Esophagus muscularis mucosa (tissue), 3 donors: Measurements from ENCODE around the gene THSD7A.

Experiments
- POLR2A ChIP-seq: fragments of 450-650 bp; IDR thresholded peaks from one replicate; pipeline ENCODE4 v1.6.1; 2017; ENCODE audit warnings: antibody characterized with exemption, moderate library complexity, mild to moderate bottlenecking, low read depth
- POLR2AphosphoS5 ChIP-seq, 2 donors: sonication (generic); formaldehyde crosslinking; IDR thresholded peaks; one replicate each; pipeline ENCODE4 v1.6.1; 2017; ENCODE audit warnings: antibody characterized with exemption in 2 of 2
- TF ChIP-seq, protein P1 (sequence below), 3 experiments: fragments of 200-600 bp in 2 of 3; fragments of 450-650 bp in 1 of 3; sonication (generic) in 2 of 3; IDR thresholded peaks; one replicate each; pipeline ENCODE4 v1.5.1; 2017 to 2019; ENCODE audit warnings: antibody characterized with exemption in 3 of 3, mild to moderate bottlenecking in 2 of 3, moderate library complexity in 1 of 3

DNA sequence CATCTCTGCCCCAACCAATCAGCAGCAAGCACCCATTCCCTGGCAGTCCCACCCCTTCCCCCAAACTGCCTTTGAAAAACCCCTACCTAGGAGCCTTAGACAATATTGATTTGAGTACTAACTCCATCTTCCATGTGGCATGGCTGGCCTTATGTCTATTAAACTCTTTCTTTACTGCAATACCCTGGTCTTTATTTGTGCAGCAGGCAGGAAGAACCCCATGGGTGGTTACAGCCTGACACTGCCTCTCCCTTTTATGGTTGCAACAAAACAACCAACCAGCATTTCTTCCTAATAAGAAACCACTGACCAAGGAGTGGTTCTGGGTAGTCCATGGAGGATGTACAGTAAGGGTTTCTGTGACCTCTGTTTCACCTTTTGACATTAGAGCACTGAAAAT lies 418.1 kb downstream of the THSD7A start:
- TF ChIP-seq, protein P1, sequence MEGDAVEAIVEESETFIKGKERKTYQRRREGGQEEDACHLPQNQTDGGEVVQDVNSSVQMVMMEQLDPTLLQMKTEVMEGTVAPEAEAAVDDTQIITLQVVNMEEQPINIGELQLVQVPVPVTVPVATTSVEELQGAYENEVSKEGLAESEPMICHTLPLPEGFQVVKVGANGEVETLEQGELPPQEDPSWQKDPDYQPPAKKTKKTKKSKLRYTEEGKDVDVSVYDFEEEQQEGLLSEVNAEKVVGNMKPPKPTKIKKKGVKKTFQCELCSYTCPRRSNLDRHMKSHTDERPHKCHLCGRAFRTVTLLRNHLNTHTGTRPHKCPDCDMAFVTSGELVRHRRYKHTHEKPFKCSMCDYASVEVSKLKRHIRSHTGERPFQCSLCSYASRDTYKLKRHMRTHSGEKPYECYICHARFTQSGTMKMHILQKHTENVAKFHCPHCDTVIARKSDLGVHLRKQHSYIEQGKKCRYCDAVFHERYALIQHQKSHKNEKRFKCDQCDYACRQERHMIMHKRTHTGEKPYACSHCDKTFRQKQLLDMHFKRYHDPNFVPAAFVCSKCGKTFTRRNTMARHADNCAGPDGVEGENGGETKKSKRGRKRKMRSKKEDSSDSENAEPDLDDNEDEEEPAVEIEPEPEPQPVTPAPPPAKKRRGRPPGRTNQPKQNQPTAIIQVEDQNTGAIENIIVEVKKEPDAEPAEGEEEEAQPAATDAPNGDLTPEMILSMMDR (IDR thresholded peaks at IDR 0.05), result no peak
- TF ChIP-seq POLR2A, result no peak
- no peak for TF ChIP-seq POLR2AphosphoS5 (IDR thresholded peaks at IDR 0.05)
